GM21529 (cell line): Measurements from ENCODE around the gene HOXD8.

Experiments
- ATAC-seq: cut with Tn5 transposase; IDR thresholded peaks from one replicate; pipeline ENCODE4 v1.9.1; 2021; ENCODE audit not compliant: unreplicated experiment

The HOXD8 gene

GRCh38 chr2:176157499-176158185 is 28.1 kb downstream of the HOXD8 start:
- no peak for ATAC-seq

- no peak for ATAC-seq
These were observed 28.7 kb downstream of the HOXD8 start for GRCh38 chr2:176158186-176158591.

GRCh38 chr2:176158855-176159662 is 29.6 kb downstream of the HOXD8 start:
- no peak for ATAC-seq

- no peak for ATAC-seq
These were observed 30.3 kb downstream of the HOXD8 start for GRCh38 chr2:176159663-176160250.

- no peak for ATAC-seq
These were observed 30.9 kb downstream of the HOXD8 start for GRCh38 chr2:176160251-176160985.

GRCh38 chr2:176160986-176161824 is 31.7 kb downstream of the HOXD8 start:
- ATAC-seq = no peak

GRCh38 chr2:176161825-176162626 is 32.5 kb downstream of the HOXD8 start:
- no peak for ATAC-seq

GRCh38 chr2:176162911-176163671 is 33.6 kb downstream of the HOXD8 start:
- ATAC-seq = no peak

- no peak for ATAC-seq
These were observed 34.2 kb downstream of the HOXD8 start for GRCh38 chr2:176163672-176164056.

GRCh38 chr2:176164201-176164600 is 34.7 kb downstream of the HOXD8 start:
- no peak for ATAC-seq

GRCh38 chr2:176164611-176165369 is 35.3 kb downstream of the HOXD8 start:
- ATAC-seq = no peak

GRCh38 chr2:176165370-176166050 is 36.0 kb downstream of the HOXD8 start:
- ATAC-seq = no peak

- ATAC-seq = no peak
These were observed 36.8 kb downstream of the HOXD8 start for GRCh38 chr2:176166272-176166671.

GRCh38 chr2:176167398-176167797 is 37.9 kb downstream of the HOXD8 start:
- no peak for ATAC-seq

GRCh38 chr2:176169181-176169580 is 39.7 kb downstream of the HOXD8 start:
- no peak for ATAC-seq

- ATAC-seq = no peak
These were observed 40.2 kb downstream of the HOXD8 start for GRCh38 chr2:176169711-176170110.

GRCh38 chr2:176170602-176171305 is 41.2 kb downstream of the HOXD8 start:
- no peak for ATAC-seq
